Left colon (tissue), 2 donors: ENCODE measurements around the gene POLR2E. TPM values are rescaled to one million over a fixed set of nuclear protein-coding genes. Genes with fewer than 3 reads are reported as not detected.

ENCODE experiments used
- ATAC-seq: fragments of 200-7000 bp; cut with Tn5 transposase; one replicate; pipeline ENCODE4 v1.9.1; 2020; ENCODE audit warnings: mild to moderate bottlenecking, moderate library complexity
- DNase-seq, 2 donors: peaks; one replicate each; pipeline ENCODE4 v3.0.0-alpha.2; 2020
- intact Hi-C, 2 donors: fragments of 100-400 bp; cut with DNase I in 1 of 2; cut with micrococcal nuclease in 1 of 2; formaldehyde crosslinking; loops; one replicate each; pipeline versions ENCODE4 v1.11.2 to v1.14.0; 2022; cut with DNase I, micrococcal nuclease
- total RNA-seq, 2 donors: library from RNA; stranded (reverse); fragmentation: NEBNext Ultra II Directional; extraction: Animal tissue kit (Norgen Biotek cat#: 25700); gene quantifications; one replicate each; pipeline ENCODE4 v1.2.1, GENCODE V29; 2021
- donor health status: DM: no; HTN: no; CAD: no.
- donor health status: DM: yes; HTN: yes; CAD: no.

Gene POLR2E
- total RNA-seq, 2 donors from 2014 or later = 116 to 141 TPM

- DNase-seq (peak; percentile 27 to 39), ATAC-seq (no peak)
- intact Hi-C loops = loop anchor here in 1 of 2 donors (5.0 kb wide), 1 partner anchor 68 kb away; no protein-coding TSS in a partner anchor
Observed at GRCh38 chr19:1113986-1114483, 18.9 kb upstream of the POLR2E start.

- peak; percentile 87 for ATAC-seq
- DNase-seq = peak; percentile 97 to 99
- intact Hi-C loops = loop anchor here in 1 of 2 donors (5.0 kb wide), 1 partner anchor 69 kb away; no protein-coding TSS in a partner anchor
Observed at GRCh38 chr19:1113030-1113985, 18.1 kb upstream of the POLR2E start.

GRCh38 chr19:1112268-1113029, 17.3 kb upstream of the POLR2E start:
- ATAC-seq = peak; percentile 79
- intact Hi-C loops = loop anchor here in 1 of 2 donors (5.0 kb wide), 1 partner anchor 70 kb away; no protein-coding TSS in a partner anchor

GRCh38 chr19:1111641-1112267, 16.6 kb upstream of the POLR2E start:
- ATAC-seq (no peak), DNase-seq (peak in 1 of 2 donors; percentile 37)
- intact Hi-C loops = loop anchor here in 1 of 2 donors (5.0 kb wide), 1 partner anchor 71 kb away; no protein-coding TSS in a partner anchor

More at GRCh38 chr19:1112268-1113029, 17.3 kb upstream of the POLR2E start:
- DNase-seq = peak; percentile 90 to 92

GRCh38 chr19:1110809-1111640, 15.8 kb upstream of the POLR2E start:
- intact Hi-C loops = loop anchor here in 1 of 2 donors (5.0 kb wide), 1 partner anchor 71 kb away; no protein-coding TSS in a partner anchor
- no peak for ATAC-seq
- no peak for DNase-seq

- intact Hi-C loops = loop anchor here in 1 of 2 donors (5.0 kb wide), 1 partner anchor 72 kb away; no protein-coding TSS in a partner anchor
- DNase-seq = no peak
- no peak for ATAC-seq
Observed at GRCh38 chr19:1109697-1110671, 14.8 kb upstream of the POLR2E start.

- intact Hi-C loops = no loop called here
- ATAC-seq (no peak), DNase-seq (no peak)
Observed at GRCh38 chr19:1109032-1109551, 13.9 kb upstream of the POLR2E start.

- DNase-seq = no peak
- ATAC-seq = no peak
- intact Hi-C loops = no loop called here
Observed at GRCh38 chr19:1108291-1109031, 13.3 kb upstream of the POLR2E start.

- DNase-seq = no peak
- ATAC-seq = no peak
- intact Hi-C loops = no loop called here
Observed at GRCh38 chr19:1107661-1108261, 12.6 kb upstream of the POLR2E start.

GRCh38 chr19:1106841-1107660, 11.9 kb upstream of the POLR2E start:
- intact Hi-C loops = no loop called here
- DNase-seq (no peak), ATAC-seq (no peak)

GRCh38 chr19:1105873-1106840, 11.0 kb upstream of the POLR2E start:
- DNase-seq (no peak), ATAC-seq (no peak)
- intact Hi-C loops = no loop called here

- intact Hi-C loops = no loop called here
- DNase-seq = no peak
- no peak for ATAC-seq
Observed at GRCh38 chr19:1105008-1105872, 10.1 kb upstream of the POLR2E start.
